A673 (cell line): ENCODE measurements around the gene CPXM2. TPM values are rescaled to one million over a fixed set of nuclear protein-coding genes. Genes with fewer than 3 reads are reported as not detected.

Experiments used
- BruUV-seq: library from RNA; stranded (reverse); fragments of 400-500 nt; replicated peaks from 2 replicates; lab custom pipeline; 2021; lab: Mats Ljungman, UMichigan
- CTCF ChIA-PET: fragments of 300-600 bp; sonication (Branson Sonifier 250); formaldehyde crosslinking; loops from one replicate; lab custom pipeline; 2022; ENCODE audit warnings: antibody characterized with exemption; lab: Charles Lee
- POLR2A ChIA-PET: fragments of 300-600 bp; sonication (Branson Sonifier 250); formaldehyde crosslinking; loops from one replicate; lab custom pipeline; 2022; ENCODE audit warnings: antibody characterized with exemption; ENCODE audit not compliant: low non-redundant PET; lab: Charles Lee
- DNase-seq: peaks from one replicate; pipeline ENCODE4 v3.0.0-alpha.2; 2015; ENCODE audit warnings: low spot score
- H3K27ac ChIP-seq: fragments of 200-600 bp; sonication (generic); 2 replicates; pipeline ENCODE4 v1.5.1; 2016; ENCODE audit warnings: mixed run types, low read depth, mild to moderate bottlenecking, mixed read lengths, antibody characterized with exemption, low read length; ENCODE audit not compliant: poor library complexity, severe bottlenecking
- H3K27me3 ChIP-seq: fragments of 200-600 bp; sonication (generic); replicated peaks from 2 replicates; pipeline ENCODE4 v1.6.1; 2017; ENCODE audit warnings: mixed run types, low read depth, mild to moderate bottlenecking, mixed read lengths, antibody characterized with exemption, low read length; ENCODE audit not compliant: insufficient read depth, poor library complexity
- H3K36me3 ChIP-seq: fragments of 200-600 bp; sonication (generic); 2 replicates; pipeline ENCODE4 v1.6.1; 2016; ENCODE audit warnings: mixed run types, mild to moderate bottlenecking, mixed read lengths, antibody characterized with exemption, low read length; ENCODE audit not compliant: insufficient read depth, poor library complexity, severe bottlenecking
- H3K4me1 ChIP-seq: fragments of 200-600 bp; sonication (generic); 2 replicates; pipeline ENCODE4 v1.6.1; 2017; ENCODE audit warnings: mixed run types, mild to moderate bottlenecking, mixed read lengths, antibody characterized with exemption, low read length; ENCODE audit not compliant: insufficient read depth, poor library complexity, severe bottlenecking
- H3K4me3 ChIP-seq: fragments of 200-600 bp; sonication (generic); 2 replicates; pipeline ENCODE4 v1.5.1; 2016; ENCODE audit warnings: low read depth, mixed run types, mild to moderate bottlenecking, mixed read lengths, low read length; ENCODE audit not compliant: poor library complexity, severe bottlenecking
- H3K9me3 ChIP-seq: fragments of 200-600 bp; sonication (generic); 2 replicates; pipeline ENCODE4 v1.6.1; 2016; ENCODE audit warnings: mixed run types, low read depth, mild to moderate bottlenecking, mixed read lengths, antibody characterized with exemption, low read length; ENCODE audit not compliant: poor library complexity, severe bottlenecking
- EZH2 ChIP-seq: fragments of 200-600 bp; sonication (generic); IDR thresholded peaks from 2 replicates; pipeline ENCODE4 v1.6.1; 2017; ENCODE audit warnings: borderline replicate concordance, low read depth, mild to moderate bottlenecking, mixed read lengths, antibody characterized with exemption, low read length; ENCODE audit not compliant: poor library complexity, severe bottlenecking
- intact Hi-C: fragments of 100-400 bp; cut with micrococcal nuclease; formaldehyde crosslinking; loops from one replicate; pipeline ENCODE4 v1.10.0; 2022; ENCODE audit not compliant: unreplicated experiment
- total RNA-seq: library from RNA; stranded (reverse); gene quantifications from 2 replicates; pipeline ENCODE4 v1.2.3, GENCODE V29; 2021
- TF ChIP-seq, protein P1 (sequence below): fragments of 300-800, 200-600 bp; sonication (generic); conservative IDR thresholded peaks from 2 replicates; pipeline ENCODE4 v1.5.1; 2017; ENCODE audit warnings: low read depth, mild to moderate bottlenecking, antibody characterized with exemption, low read length, moderate library complexity, mixed read lengths

The CPXM2 gene
- total RNA-seq, 1 experiment from 2014 or later = not detected

DNA sequence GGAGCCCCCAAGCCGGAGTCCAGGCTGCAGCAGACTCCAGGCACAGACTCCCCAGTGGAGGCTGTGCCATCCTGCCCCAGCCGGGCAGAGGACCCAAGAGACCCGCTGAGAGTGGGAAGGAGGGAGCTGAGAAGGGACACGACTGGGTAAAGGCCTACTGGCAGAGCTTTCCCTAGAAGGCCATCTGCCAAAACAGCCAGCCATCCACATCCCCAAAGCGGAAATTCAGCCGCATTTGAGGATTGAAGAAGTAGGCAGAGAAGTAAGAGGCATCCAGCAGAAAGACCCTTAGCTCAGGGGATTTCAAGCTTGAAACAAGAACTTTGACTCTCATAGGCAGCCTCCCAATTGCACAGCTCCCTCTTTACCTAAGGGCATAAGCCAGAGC, 857 bp downstream of the CPXM2 start:
- CTCF ChIA-PET = no interaction called here

DNA sequence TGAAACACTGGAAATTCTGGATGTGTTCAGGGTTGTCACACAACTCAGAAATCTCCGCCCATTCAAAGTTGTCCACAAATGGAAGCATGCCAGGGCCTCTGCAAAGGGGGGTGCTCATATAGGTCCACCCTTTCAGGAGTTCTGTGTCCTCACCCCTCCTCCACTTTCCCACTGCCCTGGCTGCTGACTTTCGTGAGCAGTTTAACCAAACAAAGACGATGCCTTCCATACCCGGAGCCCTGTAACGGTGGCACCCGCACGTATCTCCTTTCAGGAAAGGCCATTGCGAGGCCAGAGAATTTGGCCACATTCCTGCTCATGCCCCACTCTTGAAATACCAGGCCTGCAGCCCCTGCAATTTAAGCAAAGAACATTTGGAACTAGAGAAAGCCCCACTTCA, 1.4 kb downstream of the CPXM2 start:
- POLR2A ChIA-PET = no interaction called here
- H3K27ac ChIP-seq = no peak overlapping the region
- no peaks in the 10 kb centered on the region for H3K4me1 ChIP-seq
- no peak overlapping the region for H3K4me3 ChIP-seq
- H3K36me3 ChIP-seq = no peaks in the 10 kb centered on the region
- no TSS peak for BruUV-seq
- H3K9me3 ChIP-seq = no peaks in the 10 kb centered on the region
- no peak for DNase-seq
- CTCF ChIA-PET = no interaction called here
- TF ChIP-seq, protein P1, sequence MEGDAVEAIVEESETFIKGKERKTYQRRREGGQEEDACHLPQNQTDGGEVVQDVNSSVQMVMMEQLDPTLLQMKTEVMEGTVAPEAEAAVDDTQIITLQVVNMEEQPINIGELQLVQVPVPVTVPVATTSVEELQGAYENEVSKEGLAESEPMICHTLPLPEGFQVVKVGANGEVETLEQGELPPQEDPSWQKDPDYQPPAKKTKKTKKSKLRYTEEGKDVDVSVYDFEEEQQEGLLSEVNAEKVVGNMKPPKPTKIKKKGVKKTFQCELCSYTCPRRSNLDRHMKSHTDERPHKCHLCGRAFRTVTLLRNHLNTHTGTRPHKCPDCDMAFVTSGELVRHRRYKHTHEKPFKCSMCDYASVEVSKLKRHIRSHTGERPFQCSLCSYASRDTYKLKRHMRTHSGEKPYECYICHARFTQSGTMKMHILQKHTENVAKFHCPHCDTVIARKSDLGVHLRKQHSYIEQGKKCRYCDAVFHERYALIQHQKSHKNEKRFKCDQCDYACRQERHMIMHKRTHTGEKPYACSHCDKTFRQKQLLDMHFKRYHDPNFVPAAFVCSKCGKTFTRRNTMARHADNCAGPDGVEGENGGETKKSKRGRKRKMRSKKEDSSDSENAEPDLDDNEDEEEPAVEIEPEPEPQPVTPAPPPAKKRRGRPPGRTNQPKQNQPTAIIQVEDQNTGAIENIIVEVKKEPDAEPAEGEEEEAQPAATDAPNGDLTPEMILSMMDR = no peak
- H3K27me3 ChIP-seq = peaks cover 89% of the 10 kb centered on the region
- intact Hi-C loops = no loop called here

More for the DNA sequence above, 857 bp downstream of the CPXM2 start:
- intact Hi-C loops = no loop called here
- Histone ChIP-seq H3K27me3 (peaks cover 88% of the 10 kb centered on the region), H3K4me3 (no peak overlapping the region), H3K36me3 (no peaks in the 10 kb centered on the region), H3K27ac (no peak overlapping the region), H3K9me3 (no peaks in the 10 kb centered on the region), H3K4me1 (no peaks in the 10 kb centered on the region)
- DNase-seq = no peak
- POLR2A ChIA-PET = no interaction called here
- BruUV-seq = no TSS peak
- no peak for TF ChIP-seq EZH2

DNA sequence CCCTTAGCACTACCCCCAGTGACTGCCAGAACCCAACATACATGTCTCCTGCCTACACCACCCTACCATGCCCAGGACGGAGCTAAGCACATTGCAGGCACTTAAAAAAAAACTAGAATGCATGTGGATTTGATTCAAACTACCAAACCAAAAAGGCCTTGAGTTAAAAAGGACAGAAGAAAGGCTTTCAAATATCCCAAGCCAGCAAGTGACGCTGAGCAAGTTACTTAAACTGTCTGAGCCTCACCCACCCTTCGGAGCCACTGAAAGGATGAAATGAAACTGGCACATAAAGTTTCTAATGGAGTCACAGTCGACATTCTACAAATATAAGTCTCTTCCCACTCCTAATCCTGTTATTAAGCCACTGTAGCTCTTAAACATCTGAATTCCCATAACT, 1.8 kb downstream of the CPXM2 start:
- BruUV-seq = no TSS peak
- Histone ChIP-seq H3K27ac (no peak overlapping the region), H3K9me3 (no peaks in the 10 kb centered on the region), H3K36me3 (no peaks in the 10 kb centered on the region), H3K27me3 (peaks cover 85% of the 10 kb centered on the region), H3K4me3 (no peak overlapping the region), H3K4me1 (no peaks in the 10 kb centered on the region)
- DNase-seq = no peak
- CTCF ChIA-PET = no interaction called here
- POLR2A ChIA-PET = no interaction called here
- TF ChIP-seq, protein P1 = no peak
- no peak for TF ChIP-seq EZH2
- intact Hi-C loops = no loop called here

DNA sequence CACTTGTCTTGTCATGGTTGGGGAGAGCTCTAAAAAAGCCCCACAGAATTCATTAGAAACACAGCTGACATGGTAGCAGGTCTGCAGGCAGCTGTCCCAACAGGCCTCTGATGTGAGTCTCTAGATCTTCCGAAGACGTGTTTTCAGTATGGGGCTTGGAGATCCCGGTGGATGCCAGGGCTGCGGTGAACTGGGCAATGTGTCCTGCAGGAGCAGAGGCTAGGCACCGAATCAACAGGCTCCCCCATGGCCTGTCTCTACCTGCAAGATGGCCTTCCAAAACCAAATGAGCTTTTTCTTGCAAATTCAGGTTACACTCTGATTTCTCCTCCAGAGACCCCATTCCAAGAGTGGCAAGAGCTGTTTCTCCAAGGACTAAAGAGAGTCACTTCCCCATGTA, 2.9 kb downstream of the CPXM2 start:
- BruUV-seq = no TSS peak
- no peak overlapping the region for H3K27ac ChIP-seq
- TF ChIP-seq, protein P1 = no peak
- no peak for TF ChIP-seq EZH2
- no peak overlapping the region for H3K4me3 ChIP-seq
- H3K27me3 ChIP-seq = peaks cover 75% of the 10 kb centered on the region
- POLR2A ChIA-PET = no interaction called here
- intact Hi-C loops = no loop called here
- CTCF ChIA-PET = no interaction called here
- no peak for DNase-seq
- no peaks in the 10 kb centered on the region for H3K4me1 ChIP-seq
- no peaks in the 10 kb centered on the region for H3K9me3 ChIP-seq
- H3K36me3 ChIP-seq = no peaks in the 10 kb centered on the region
